Ishikawa (cell line): ENCODE data around the gene HSD11B2.

ENCODE experiments used
- EGR1 ChIP-seq: IDR thresholded peaks from 2 replicates; pipeline ENCODE4 v1.6.1; 2012
- FOXM1 ChIP-seq: IDR thresholded peaks from 2 replicates; pipeline ENCODE4 v1.6.1; 2012; ENCODE audit warnings: low read depth, borderline replicate concordance
- RAD21 ChIP-seq: IDR thresholded peaks from 2 replicates; pipeline ENCODE4 v1.6.1; 2012; ENCODE audit warnings: low read depth
- TAF1 ChIP-seq: IDR thresholded peaks from 2 replicates; pipeline ENCODE4 v1.6.1; 2012; ENCODE audit warnings: low read depth, mild to moderate bottlenecking
- YY1 ChIP-seq: IDR thresholded peaks from 2 replicates; pipeline ENCODE4 v1.6.1; 2012; ENCODE audit warnings: low read depth
- ZBTB7A ChIP-seq: IDR thresholded peaks from 2 replicates; pipeline ENCODE4 v1.6.1; 2012; ENCODE audit warnings: low read depth
- TF ChIP-seq, protein P1 (sequence below): IDR thresholded peaks from 2 replicates; pipeline ENCODE4 v1.6.1; 2012; ENCODE audit warnings: low read depth, mild to moderate bottlenecking
- TF ChIP-seq, protein P2 (sequence below): IDR thresholded peaks from 2 replicates; pipeline ENCODE4 v1.6.1; 2012

DNA sequence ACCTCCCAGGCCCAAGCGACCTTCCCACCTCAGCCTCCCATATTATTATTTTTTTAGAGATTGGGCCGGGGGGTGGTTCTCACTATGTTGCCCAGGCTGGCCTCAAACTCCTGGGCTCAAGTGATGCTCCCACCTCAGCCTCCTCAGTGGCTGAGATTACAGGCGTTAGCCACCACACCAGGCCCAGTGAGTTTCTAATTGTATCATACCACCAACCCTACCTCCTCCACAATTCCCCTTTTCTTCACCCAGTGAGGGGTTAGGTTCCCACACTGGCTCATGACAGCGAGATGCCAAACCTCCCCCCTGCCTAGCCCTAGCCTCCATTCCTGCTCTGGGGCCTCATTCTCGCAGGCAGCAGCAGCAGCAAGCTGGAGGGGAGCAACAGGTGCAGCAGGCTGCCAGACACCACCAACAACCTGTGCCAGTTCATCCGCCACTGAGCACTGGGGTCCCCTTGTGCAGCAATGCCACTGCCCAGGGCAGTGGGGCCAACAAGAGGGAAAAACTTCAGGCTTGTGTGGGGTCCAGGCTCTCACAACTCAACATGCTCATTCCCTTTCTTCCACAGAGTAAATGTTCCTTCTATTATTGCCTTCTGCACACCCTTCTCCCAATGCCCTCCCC, 41.0 kb downstream of the HSD11B2 start:
- TF ChIP-seq, protein P1, sequence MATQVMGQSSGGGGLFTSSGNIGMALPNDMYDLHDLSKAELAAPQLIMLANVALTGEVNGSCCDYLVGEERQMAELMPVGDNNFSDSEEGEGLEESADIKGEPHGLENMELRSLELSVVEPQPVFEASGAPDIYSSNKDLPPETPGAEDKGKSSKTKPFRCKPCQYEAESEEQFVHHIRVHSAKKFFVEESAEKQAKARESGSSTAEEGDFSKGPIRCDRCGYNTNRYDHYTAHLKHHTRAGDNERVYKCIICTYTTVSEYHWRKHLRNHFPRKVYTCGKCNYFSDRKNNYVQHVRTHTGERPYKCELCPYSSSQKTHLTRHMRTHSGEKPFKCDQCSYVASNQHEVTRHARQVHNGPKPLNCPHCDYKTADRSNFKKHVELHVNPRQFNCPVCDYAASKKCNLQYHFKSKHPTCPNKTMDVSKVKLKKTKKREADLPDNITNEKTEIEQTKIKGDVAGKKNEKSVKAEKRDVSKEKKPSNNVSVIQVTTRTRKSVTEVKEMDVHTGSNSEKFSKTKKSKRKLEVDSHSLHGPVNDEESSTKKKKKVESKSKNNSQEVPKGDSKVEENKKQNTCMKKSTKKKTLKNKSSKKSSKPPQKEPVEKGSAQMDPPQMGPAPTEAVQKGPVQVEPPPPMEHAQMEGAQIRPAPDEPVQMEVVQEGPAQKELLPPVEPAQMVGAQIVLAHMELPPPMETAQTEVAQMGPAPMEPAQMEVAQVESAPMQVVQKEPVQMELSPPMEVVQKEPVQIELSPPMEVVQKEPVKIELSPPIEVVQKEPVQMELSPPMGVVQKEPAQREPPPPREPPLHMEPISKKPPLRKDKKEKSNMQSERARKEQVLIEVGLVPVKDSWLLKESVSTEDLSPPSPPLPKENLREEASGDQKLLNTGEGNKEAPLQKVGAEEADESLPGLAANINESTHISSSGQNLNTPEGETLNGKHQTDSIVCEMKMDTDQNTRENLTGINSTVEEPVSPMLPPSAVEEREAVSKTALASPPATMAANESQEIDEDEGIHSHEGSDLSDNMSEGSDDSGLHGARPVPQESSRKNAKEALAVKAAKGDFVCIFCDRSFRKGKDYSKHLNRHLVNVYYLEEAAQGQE = no peak
- no peak for TF ChIP-seq YY1
- TF ChIP-seq RAD21 = no peak
- TF ChIP-seq FOXM1 = no peak
- TF ChIP-seq TAF1 = no peak
- TF ChIP-seq ZBTB7A = no peak
- no peak for TF ChIP-seq EGR1
- TF ChIP-seq, protein P2, sequence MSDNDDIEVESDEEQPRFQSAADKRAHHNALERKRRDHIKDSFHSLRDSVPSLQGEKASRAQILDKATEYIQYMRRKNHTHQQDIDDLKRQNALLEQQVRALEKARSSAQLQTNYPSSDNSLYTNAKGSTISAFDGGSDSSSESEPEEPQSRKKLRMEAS = no peak
